CD8-positive, alpha-beta memory T cell (primary cell): Measurements from ENCODE around the gene BRD7. TPM values are rescaled to one million over a fixed set of nuclear protein-coding genes. Genes with fewer than 3 reads are reported as not detected.

Experiments
- CTCF ChIA-PET: fragments of 350-600 bp; sonication (Branson Sonifier 250); formaldehyde crosslinking; loops from one replicate; lab custom pipeline; 2021; ENCODE audit warnings: antibody characterized with exemption; lab: Charles Lee
- POLR2A ChIA-PET: fragments of 350-600 bp; sonication (Branson Sonifier 250); formaldehyde crosslinking; loops from one replicate; lab custom pipeline; 2021; ENCODE audit warnings: antibody characterized with exemption; lab: Charles Lee
- DNase-seq, 5 donors: peaks; one replicate each; pipeline versions ENCODE4 v3.0.0 to v3.0.0-alpha.2; 2020 to 2022; ENCODE audit warnings: mixed read lengths in 1 of 5
- H3K27ac ChIP-seq: one replicate; pipeline ENCODE4 v1.7.0; 2013; ENCODE audit warnings: low read depth, mild to moderate bottlenecking, low read length, moderate library complexity
- H3K27me3 ChIP-seq: 2 replicates; pipeline ENCODE4 v1.7.0; 2013; ENCODE audit warnings: low read length, mild to moderate bottlenecking; ENCODE audit not compliant: insufficient read depth, poor library complexity, severe bottlenecking
- H3K36me3 ChIP-seq: 2 replicates; pipeline ENCODE4 v1.7.0; 2013; ENCODE audit warnings: mild to moderate bottlenecking, low read length, moderate library complexity; ENCODE audit not compliant: insufficient read depth
- H3K4me1 ChIP-seq: 2 replicates; pipeline ENCODE4 v1.7.0; 2013; ENCODE audit warnings: mild to moderate bottlenecking, low read length, moderate library complexity; ENCODE audit not compliant: insufficient read depth
- H3K4me3 ChIP-seq: 2 replicates; pipeline ENCODE4 v1.7.0; 2013; ENCODE audit warnings: mild to moderate bottlenecking, low read length
- H3K9me3 ChIP-seq: 2 replicates; pipeline ENCODE4 v1.7.0; 2013; ENCODE audit warnings: mild to moderate bottlenecking, low read length
- H3K27ac Mint-ChIP-seq, 8 donors: one replicate each; pipeline ENCODE4 v1.8.0; 2020 to 2021; ENCODE audit warnings: mixed read lengths in 8 of 8, mild to moderate bottlenecking in 6 of 8, inconsistent platforms in 3 of 8, moderate library complexity in 3 of 8
- H3K27me3 Mint-ChIP-seq, 2 donors: one replicate each; pipeline ENCODE4 v1.8.0; 2020 to 2021; ENCODE audit warnings: mixed read lengths in 2 of 2, mild to moderate bottlenecking in 1 of 2, moderate library complexity in 1 of 2
- H3K36me3 Mint-ChIP-seq, 3 donors: one replicate each; pipeline ENCODE4 v1.8.0; 2020 to 2021; ENCODE audit warnings: mixed read lengths in 3 of 3, inconsistent platforms in 1 of 3, mild to moderate bottlenecking in 1 of 3
- H3K4me1 Mint-ChIP-seq, 3 donors: one replicate each; pipeline ENCODE4 v1.8.0; 2020 to 2021; ENCODE audit warnings: mixed read lengths in 3 of 3, inconsistent platforms in 1 of 3, mild to moderate bottlenecking in 1 of 3
- H3K4me3 Mint-ChIP-seq, 7 donors: one replicate each; pipeline ENCODE4 v1.8.0; 2020 to 2021; ENCODE audit warnings: mixed read lengths in 7 of 7, mild to moderate bottlenecking in 6 of 7, moderate library complexity in 4 of 7, inconsistent platforms in 2 of 7
- H3K9me3 Mint-ChIP-seq, 5 donors: one replicate each; pipeline ENCODE4 v1.8.0; 2020 to 2022; ENCODE audit warnings: mixed read lengths in 5 of 5, mild to moderate bottlenecking in 3 of 5, moderate library complexity in 2 of 5, inconsistent platforms in 1 of 5
- polyA plus RNA-seq: library from polyadenylated mRNA; unstranded; fragments of 300-500 nt; fragmentation: Illumina TruSeq; gene quantifications from one replicate; pipeline ENCODE4 v1.2.3, GENCODE V29; 2021
- total RNA-seq, 2 experiments: library from RNA; stranded (reverse); gene quantifications; one replicate each; pipeline ENCODE4 v1.2.3, GENCODE V29; 2021

Gene BRD7
- total and polyA plus RNA-seq, 3 experiments from 2014 or later = 55.7 to 103 (median 101) TPM

DNA sequence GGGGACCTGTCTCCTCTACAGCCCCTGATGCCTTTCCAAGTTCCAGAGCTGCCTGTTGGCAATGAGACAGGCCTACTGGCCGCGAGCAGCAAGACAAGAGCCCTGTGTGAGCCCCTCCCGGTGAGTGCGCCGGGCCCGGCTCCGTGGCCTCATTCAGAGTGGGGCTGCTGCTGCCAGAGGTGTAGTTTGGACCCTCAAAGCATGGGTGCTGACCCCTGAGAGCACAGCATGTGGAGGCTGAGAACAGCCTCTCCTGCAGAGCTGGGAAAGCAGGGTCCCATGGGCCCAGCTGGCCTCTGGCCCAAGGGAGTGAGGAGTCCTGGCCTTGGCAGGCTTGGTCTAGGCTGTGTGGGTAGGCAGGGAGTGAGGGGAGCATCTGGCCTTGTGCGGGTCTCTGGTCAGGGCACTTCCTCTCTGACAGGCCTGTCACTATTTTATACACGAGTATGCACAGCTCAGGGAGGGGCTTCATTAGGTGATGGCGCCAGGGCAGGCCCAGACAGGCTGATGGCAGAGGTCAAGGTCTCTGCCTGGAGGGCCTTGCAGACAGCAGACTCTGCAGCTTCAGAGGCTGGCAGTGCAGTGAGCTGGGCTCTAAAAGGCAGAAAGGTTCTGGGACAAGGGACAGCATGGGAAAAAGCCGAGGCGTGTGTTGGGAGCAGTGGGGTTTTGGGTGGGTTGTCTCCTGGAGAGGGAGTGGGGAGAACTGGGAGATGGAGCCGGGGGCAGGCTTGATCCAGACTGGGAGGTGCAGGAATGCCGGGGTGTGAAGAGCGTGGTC is 59.1 kb downstream of the BRD7 start:
- no peaks in the 10 kb centered on the region for H3K27me3 Mint-ChIP-seq
- Histone ChIP-seq H3K4me3 (no peak overlapping the region), H3K27me3 (no peaks in the 10 kb centered on the region), H3K9me3 (no peaks in the 10 kb centered on the region), H3K27ac (no peak overlapping the region), H3K4me1 (peaks cover 14% of the 10 kb centered on the region), H3K36me3 (peaks cover 59% of the 10 kb centered on the region)
- ChIA-PET CTCF (interaction anchor here (1.0 to 1.6 kb wide), 5 partner anchors 30 to 355 kb away, joined by 3 to 4 read pairs (median 3); no protein-coding TSS in a partner anchor), POLR2A (interaction anchor here (0.6 kb wide), 1 partner anchor 29 kb away, joined by 3 read pairs; no protein-coding TSS in a partner anchor)
- DNase-seq = peak in 1 of 5 donors; percentile 35
- H3K9me3 Mint-ChIP-seq = no peaks in the 10 kb centered on the region
- H3K27ac Mint-ChIP-seq = peak overlapping the region in 7 of 8 donors; percentile 62 to 94 (median 73)
- peaks cover under 1 to 87% (median 17%) of the 10 kb centered on the region in 3 donors for H3K36me3 Mint-ChIP-seq
- H3K4me1 Mint-ChIP-seq = peaks cover 8 to 11% (median 11%) of the 10 kb centered on the region in 3 donors
- peak overlapping the region in 1 of 7 donors; percentile 73 for H3K4me3 Mint-ChIP-seq

DNA sequence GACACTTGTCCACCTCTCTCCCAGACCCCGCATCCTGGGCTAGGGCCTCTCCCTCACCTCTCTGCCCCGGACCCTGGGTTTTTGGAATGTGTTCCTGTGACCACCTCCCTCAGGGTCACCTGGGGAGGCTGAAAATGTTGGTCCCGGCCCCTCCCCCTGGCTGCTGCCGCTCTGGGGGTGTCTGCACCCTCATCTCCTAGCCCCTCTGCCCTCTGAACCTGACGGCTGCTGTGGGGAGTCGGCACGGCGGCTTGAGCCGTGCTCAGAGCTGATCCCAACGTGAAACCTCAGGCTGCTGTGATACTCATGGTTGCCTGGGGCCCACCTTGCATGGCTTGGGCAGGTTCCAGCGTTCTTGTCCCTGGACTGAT is 59.6 kb downstream of the BRD7 start:
- Mint-ChIP-seq H3K27me3 (no peaks in the 10 kb centered on the region), H3K4me3 (no peak overlapping the region), H3K36me3 (peaks cover 0 to 87% (median 17%) of the 10 kb centered on the region in 3 donors), H3K4me1 (peaks cover 8 to 11% (median 11%) of the 10 kb centered on the region in 3 donors), H3K9me3 (no peaks in the 10 kb centered on the region), H3K27ac (peak overlapping the region in 4 of 8 donors; percentile 45 to 94 (median 76))
- no peak overlapping the region for H3K27ac ChIP-seq
- no peak overlapping the region for H3K4me3 ChIP-seq
- peaks cover 53% of the 10 kb centered on the region for H3K36me3 ChIP-seq
- DNase-seq = peak in 1 of 5 donors; percentile 33
- ChIA-PET CTCF (interaction anchor here (0.9 to 1.5 kb wide), 4 partner anchors 22 to 39 kb away, joined by 3 to 4 read pairs (median 3); no protein-coding TSS in a partner anchor), POLR2A (interaction anchor here (0.6 kb wide), 1 partner anchor 29 kb away, joined by 3 read pairs; no protein-coding TSS in a partner anchor)
- peaks cover 14% of the 10 kb centered on the region for H3K4me1 ChIP-seq
- H3K27me3 ChIP-seq = no peaks in the 10 kb centered on the region
- H3K9me3 ChIP-seq = no peaks in the 10 kb centered on the region

DNA sequence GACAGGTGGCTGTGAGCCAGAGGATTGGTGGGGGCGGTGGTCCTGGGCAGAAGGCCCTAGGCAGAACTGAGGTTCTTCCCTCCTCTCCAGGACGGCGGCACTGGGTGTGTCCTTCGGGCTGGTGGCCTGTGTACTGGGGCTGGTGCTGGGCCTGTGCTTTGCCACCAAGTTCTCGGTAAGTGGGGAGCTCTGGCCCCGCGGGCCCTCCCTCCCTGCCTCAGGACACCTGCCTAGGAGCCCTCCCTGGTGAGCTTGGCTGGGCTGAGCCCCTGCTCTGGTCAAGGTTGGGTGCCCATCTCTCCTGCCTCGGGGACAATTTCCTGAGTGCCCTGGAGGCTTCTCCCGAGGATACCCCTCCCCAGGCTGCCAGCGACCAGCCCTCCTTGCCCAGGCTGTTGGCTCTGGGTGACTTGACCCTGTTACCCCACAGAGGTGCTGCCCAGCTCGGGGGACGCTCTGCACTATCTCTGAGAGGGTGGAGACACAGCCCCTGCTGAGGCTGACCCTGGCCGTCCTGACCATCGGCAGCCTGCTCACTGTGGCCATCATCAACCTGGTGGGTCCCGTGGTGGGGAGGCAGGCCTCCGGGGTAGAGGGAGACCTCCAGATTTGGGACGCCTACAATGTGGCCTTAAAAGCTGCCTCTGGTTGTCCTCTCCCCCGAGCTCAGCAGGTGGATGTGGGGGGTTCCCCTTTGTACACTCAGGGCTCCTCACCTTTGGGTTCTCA is 60.4 kb downstream of the BRD7 start:
- peak in 1 of 5 donors; percentile 44 for DNase-seq
- Mint-ChIP-seq H3K27me3 (no peaks in the 10 kb centered on the region), H3K4me3 (no peak overlapping the region), H3K9me3 (no peaks in the 10 kb centered on the region), H3K4me1 (peaks cover under 1 to 8% (median 7%) of the 10 kb centered on the region in 3 donors), H3K36me3 (peaks cover 0 to 86% (median 13%) of the 10 kb centered on the region in 3 donors), H3K27ac (peak overlapping the region in 6 of 8 donors; percentile 9 to 88 (median 56))
- H3K36me3 ChIP-seq = peaks cover 46% of the 10 kb centered on the region
- no peak overlapping the region for H3K4me3 ChIP-seq
- no peak overlapping the region for H3K27ac ChIP-seq
- ChIA-PET POLR2A (no interaction called here), CTCF (interaction anchor here (0.9 to 1.3 kb wide), 2 partner anchors 21 to 29 kb away, joined by 3 read pairs; no protein-coding TSS in a partner anchor)
- peaks cover 7% of the 10 kb centered on the region for H3K4me1 ChIP-seq
- H3K9me3 ChIP-seq = no peaks in the 10 kb centered on the region
- H3K27me3 ChIP-seq = no peaks in the 10 kb centered on the region

DNA sequence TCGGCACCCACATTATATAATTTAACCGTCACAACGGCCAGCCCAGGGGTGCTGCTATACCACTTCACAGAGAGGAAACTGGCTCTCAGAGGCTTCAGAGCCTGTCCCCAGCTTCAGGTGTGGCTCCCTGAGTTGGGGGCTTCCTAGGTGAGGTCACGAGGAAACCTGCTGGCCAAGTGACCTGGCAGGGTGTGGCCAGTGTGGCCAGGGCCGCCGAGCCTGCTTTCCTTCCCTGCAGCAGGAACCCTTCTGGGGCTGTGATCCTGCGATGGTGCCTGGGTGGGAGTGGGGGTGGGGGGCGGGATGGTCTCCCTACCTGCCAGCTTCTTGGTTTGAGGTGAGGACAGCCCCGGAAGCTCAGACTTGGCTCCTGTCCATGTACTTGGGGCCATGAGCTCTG is 62.5 kb downstream of the BRD7 start:
- ChIA-PET CTCF (interaction anchor here (1.3 kb wide), 1 partner anchor 500 kb away, joined by 3 read pairs; no protein-coding TSS in a partner anchor), POLR2A (no interaction called here)
- Mint-ChIP-seq H3K27me3 (no peaks in the 10 kb centered on the region), H3K4me3 (no peak overlapping the region), H3K27ac (peak overlapping the region in 5 of 8 donors; percentile 6 to 90 (median 61)), H3K4me1 (peaks cover 0 to 3% (median 0%) of the 10 kb centered on the region in 3 donors), H3K9me3 (no peaks in the 10 kb centered on the region), H3K36me3 (peaks cover 0 to 88% (median 4%) of the 10 kb centered on the region in 3 donors)
- H3K36me3 ChIP-seq = peaks cover 44% of the 10 kb centered on the region
- H3K4me3 ChIP-seq = no peak overlapping the region
- peak in 1 of 5 donors; percentile 22 for DNase-seq
- H3K27me3 ChIP-seq = no peaks in the 10 kb centered on the region
- H3K4me1 ChIP-seq = no peaks in the 10 kb centered on the region
- H3K27ac ChIP-seq = no peak overlapping the region
- H3K9me3 ChIP-seq = no peaks in the 10 kb centered on the region

DNA sequence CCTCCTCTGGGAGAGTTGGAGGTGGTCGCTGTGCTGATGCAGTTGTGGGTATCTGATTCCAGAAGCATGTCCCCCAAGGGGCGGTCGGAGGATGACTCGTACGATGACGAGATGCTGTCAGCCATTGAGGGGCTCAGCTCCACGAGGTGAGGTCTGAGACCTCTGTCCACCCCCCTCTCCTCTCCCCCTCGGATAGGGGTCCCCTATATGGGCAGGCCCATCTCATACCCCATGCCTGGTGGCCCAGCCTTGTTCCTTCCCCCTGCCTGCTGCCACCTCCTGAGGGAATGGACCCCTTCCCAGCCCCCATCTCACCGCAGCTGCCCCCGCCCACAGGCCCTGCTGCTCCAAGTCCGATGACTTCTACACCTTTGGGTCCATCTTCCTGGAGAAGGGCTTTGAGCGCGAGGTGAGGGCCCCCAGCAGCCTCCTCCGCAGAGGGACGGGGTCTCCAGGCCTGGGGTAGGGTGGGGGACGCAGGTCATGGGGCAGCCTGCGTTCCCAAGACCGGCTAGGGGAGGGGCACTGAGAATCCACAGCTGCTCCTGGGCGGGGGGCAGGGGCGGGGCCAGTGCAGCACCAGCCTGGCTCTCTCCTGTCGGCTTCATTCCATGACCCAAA is 63.2 kb downstream of the BRD7 start:
- H3K4me3 ChIP-seq = no peak overlapping the region
- H3K27ac Mint-ChIP-seq = no peak overlapping the region
- no peaks in the 10 kb centered on the region for H3K27me3 Mint-ChIP-seq
- CTCF ChIA-PET = no interaction called here
- no peaks in the 10 kb centered on the region for H3K4me1 ChIP-seq
- H3K27me3 ChIP-seq = no peaks in the 10 kb centered on the region
- no peaks in the 10 kb centered on the region for H3K9me3 ChIP-seq
- H3K4me1 Mint-ChIP-seq = peaks cover 0 to 3% (median 0%) of the 10 kb centered on the region in 3 donors
- H3K36me3 Mint-ChIP-seq = peaks cover 0 to 90% (median 4%) of the 10 kb centered on the region in 3 donors
- no peaks in the 10 kb centered on the region for H3K9me3 Mint-ChIP-seq
- no peak overlapping the region for H3K27ac ChIP-seq
- peak in 1 of 5 donors; percentile 42 for DNase-seq
- POLR2A ChIA-PET = no interaction called here
- peaks cover 48% of the 10 kb centered on the region for H3K36me3 ChIP-seq
- H3K4me3 Mint-ChIP-seq = no peak overlapping the region

DNA sequence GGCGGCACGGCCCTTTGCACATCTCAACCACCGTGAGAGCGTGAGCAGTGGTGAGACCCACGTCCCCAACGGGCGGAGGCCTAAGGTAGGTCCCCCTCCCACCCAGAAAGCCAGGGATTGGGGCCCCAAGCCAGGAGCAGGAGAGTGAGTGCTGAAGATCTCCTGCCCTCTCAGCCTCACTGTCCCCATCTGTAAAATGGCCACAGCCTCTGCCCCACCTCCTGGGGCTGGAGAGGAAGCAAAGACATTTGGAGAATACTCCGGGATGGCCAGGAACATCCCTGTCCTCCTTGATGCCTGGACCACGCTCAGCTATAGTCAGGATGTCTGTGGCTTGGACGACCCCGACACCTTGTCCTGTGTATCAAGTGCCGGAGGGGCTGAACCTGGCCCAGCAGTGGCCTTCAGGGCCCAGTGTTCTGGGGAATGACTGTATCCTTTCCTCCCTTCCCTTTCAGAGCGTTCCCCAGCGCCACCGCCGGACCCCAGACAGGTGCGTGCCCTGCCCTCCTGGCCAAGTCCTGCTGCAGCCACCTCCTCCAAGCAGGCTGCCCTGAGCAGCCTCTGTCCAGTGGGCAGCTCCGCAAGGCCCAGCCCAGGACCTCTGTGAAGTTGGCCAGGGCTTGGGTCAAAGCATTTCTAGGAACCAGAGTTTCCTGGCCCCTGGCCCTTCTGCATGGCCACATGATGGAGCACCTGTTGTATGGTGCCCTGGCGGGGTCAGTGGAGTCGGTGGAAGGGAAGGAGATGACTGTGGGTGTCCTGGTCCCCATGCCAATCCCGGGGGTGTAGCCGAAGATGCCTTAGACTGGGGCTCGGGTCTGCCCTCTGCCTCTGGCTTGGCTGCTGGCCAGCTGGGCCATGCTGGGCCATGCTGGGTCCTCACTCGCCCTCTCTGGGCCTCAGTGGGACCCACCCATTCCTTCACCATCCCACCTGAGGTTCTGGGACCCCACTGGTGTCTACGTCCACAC is 64.0 kb downstream of the BRD7 start:
- DNase-seq = peak in 1 of 5 donors; percentile 32
- no peak overlapping the region for H3K27ac ChIP-seq
- Mint-ChIP-seq H3K27me3 (no peaks in the 10 kb centered on the region), H3K27ac (no peak overlapping the region), H3K4me3 (no peak overlapping the region), H3K4me1 (peaks cover 0 to 1% (median 0%) of the 10 kb centered on the region in 3 donors), H3K36me3 (peaks cover 0 to 87% (median 0%) of the 10 kb centered on the region in 3 donors), H3K9me3 (no peaks in the 10 kb centered on the region)
- H3K4me1 ChIP-seq = no peaks in the 10 kb centered on the region
- CTCF ChIA-PET = no interaction called here
- H3K9me3 ChIP-seq = no peaks in the 10 kb centered on the region
- POLR2A ChIA-PET = interaction anchor here (0.6 kb wide), 1 partner anchor 440 kb away, joined by 9 read pairs; no protein-coding TSS in a partner anchor
- H3K27me3 ChIP-seq = no peaks in the 10 kb centered on the region
- H3K36me3 ChIP-seq = peaks cover 49% of the 10 kb centered on the region
- no peak overlapping the region for H3K4me3 ChIP-seq
